HG03108 (cell line): ENCODE data around the gene ZNF219.
A peak's percentile ranks its signal among the peaks of the same experiment; 100 is the strongest.

ENCODE experiments used
- ATAC-seq: cut with Tn5 transposase; IDR thresholded peaks from one replicate; pipeline ENCODE4 v1.9.1; 2021; ENCODE audit warnings: moderate library complexity; ENCODE audit not compliant: unreplicated experiment

The ZNF219 gene

DNA sequence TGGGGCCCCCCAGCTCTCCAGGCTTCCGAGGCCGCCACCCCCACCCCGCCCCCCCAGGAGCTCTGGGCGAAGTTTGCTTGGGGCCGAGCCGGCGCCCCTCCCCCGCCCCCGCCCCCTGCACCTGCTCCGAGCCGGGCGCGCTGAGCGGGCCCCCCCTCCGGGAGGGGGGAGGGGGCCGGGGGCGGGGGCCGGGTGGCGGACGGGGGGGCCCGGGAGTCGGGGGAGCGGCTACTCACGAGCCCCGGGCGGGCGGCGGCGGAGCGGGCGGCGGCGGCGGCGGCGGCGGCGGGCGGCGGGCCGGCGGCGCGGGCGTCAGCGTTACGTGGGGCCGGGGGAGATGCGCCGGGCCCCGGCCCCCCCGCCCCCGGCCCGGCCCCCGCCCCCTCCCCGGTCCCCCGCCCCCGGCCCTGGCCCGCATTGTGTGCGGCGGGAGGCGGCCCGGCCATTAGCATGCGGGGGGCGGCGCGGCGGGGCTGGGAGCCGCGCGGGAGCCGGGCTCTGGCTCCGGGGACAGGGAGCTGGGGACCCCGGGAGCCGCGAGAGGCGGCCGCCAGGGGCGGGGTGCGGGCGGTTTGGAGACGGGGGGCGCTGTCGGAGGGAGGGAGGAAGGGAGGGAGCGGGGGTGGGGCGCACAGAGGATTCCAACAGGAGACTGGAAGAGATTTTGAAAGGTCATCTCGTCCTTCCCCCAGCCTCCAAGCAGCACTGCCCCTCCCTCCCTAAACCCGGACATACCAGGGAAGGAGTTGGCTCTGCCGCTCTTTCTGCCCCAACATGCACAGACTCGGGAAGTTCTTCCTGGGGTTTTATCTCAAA, at the start of gene ZNF219:
TSS of gene ZNF219 (minus strand) at position 580 of the 816 bp plus-strand sequence. CDS start 5,064 bp downstream, outside the sequence.
- no peak for ATAC-seq

DNA sequence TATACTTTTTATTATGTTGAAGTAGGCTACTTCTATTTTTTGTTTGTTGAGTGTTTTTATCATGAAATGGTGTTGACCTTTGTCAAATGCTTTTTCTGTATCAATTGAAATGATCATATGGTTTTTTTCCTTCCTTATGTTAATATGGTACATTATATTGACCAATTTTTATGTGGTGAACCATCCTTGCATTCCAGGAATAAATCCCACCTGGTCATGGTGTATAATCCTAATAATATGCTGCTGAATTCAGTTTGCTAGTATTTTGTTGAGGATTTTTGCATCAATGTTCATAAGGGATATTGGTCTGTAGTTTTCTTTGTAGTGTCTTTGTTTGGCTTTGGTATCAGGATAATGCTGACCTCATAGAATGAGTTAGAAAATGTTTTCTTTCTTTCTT, 47.0 kb upstream of the ZNF219 start:
- no peak for ATAC-seq

DNA sequence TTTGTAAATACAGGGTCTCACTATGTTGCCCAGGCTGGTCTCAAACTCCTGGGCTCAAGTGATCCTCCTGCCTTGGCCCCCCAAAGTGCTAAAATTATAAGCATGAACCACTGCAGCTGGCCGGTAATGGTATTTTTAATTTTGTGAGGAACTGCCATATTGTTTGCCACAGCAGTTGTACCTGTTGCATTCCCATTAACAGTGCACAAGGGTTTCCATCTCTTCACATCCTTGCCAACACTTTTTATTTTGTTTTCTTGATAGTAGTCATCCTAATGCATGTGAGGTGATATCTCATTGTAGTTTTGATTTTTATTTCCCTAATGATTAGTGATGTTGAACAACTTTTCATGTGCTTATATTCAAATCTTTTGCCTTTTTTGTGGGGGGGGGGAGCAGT, 43.9 kb upstream of the ZNF219 start:
- no peak for ATAC-seq

DNA sequence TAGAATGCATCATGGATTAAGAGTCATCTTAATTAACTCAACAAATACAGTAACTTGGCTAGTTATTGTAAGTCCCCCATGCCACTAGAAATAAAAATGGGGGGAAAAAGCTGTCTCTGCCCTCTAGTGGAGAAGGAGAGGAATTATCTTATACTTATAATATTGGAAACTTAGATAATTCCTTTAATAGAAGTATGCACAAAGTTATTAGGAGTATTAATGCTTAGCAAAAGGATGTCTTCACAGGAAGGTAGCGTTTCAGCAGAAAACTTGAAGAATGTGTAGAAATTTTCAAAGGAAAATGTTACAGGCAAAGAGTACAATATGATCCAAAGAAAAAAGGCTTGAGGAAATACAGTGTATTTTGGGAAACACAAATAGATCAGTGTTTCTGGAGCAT, 37.6 kb upstream of the ZNF219 start:
- ATAC-seq, result no peak

DNA sequence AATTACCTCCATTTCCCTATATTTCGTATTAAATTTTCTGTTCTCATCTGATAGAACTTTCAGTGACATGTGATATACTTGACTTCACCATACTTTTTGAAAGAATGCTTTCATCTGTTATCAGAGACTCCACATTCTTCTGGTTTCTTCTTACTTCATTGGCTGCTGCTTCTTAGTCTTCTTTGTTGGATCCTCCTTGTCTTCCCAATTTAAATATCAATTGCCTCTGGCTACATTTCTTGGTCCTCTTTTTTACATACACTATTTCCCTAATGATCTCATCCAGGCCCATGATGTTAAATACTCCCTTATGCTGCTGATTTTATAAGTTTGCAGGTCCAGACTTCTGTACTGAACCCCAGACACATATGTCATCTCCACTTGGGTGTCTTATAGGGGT, 35.4 kb upstream of the ZNF219 start:
- ATAC-seq, result no peak

GRCh38 chr14:21123429-21123828, 25.0 kb upstream of the ZNF219 start:
- no peak for ATAC-seq

GRCh38 chr14:21121122-21121521, 22.7 kb upstream of the ZNF219 start:
- no peak for ATAC-seq

DNA sequence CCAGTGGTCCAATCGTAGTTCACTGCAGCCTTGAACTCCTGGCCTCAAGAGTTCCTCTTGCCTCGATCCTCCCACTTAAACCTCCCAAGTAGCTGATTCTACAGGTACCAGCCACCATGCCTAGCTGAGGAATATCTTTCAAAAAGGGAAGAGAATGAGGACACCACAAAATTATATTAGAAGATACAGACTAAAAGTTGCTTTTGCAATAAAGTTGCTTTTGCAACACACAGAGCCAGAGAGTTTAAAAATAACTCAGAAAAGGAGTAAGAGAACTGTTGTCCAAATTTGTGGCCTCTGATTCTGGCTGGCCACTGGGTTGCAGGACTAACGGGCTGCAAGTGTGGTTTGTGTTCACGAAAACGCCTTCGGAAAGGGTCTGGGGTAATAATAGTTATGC, 22.2 kb upstream of the ZNF219 start:
- no peak for ATAC-seq

DNA sequence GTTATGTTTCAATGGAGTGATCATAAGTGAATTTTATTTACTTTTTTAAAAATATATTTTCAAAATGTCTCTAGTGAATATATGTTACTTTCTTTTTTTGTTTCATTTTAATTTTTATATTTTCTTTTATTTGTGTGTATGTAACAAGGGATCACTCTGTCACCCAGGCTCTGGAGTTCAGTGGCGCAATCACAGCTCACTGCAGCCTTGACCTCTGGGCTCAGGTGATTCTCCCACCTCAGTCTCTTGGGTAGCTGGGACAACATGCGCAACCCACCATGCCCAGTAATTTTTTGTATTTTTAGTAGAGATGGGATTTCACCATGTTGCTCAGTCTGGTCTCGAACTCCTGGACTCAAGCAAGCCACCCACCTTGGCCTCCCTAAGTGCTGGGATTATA, 20.5 kb upstream of the ZNF219 start:
- ATAC-seq, result no peak

- no peak for ATAC-seq
Observed at GRCh38 chr14:21113369-21113768, 14.9 kb upstream of the ZNF219 start.

GRCh38 chr14:21112255-21112654, 13.8 kb upstream of the ZNF219 start:
- ATAC-seq, result no peak

GRCh38 chr14:21109377-21110138, 11.1 kb upstream of the ZNF219 start:
- no peak for ATAC-seq

DNA sequence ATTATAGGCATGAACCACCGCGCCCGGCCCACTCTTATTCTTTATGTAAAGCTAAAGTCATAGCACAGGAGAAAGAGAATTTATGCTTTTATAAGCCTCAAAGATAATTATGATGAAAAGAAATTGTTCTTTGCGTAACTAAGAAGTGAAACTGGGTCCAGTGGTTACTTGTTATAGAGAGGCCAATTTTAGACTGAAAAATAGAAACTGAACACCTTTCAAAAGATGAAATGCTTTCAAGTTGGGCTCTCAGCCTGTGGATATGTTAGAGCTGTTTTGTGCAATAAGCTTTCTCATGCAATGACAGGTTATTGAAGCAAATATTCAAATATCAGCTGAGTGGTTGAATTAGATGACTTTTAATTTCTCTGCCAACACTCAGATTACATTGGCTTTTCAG, 10.3 kb upstream of the ZNF219 start:
- no peak for ATAC-seq

GRCh38 chr14:21107283-21107800, 8.9 kb upstream of the ZNF219 start:
- ATAC-seq, result no peak

GRCh38 chr14:21106498-21107282, 8.2 kb upstream of the ZNF219 start:
- ATAC-seq, result no peak

GRCh38 chr14:21106176-21106497, 7.7 kb upstream of the ZNF219 start:
- ATAC-seq, result no peak

DNA sequence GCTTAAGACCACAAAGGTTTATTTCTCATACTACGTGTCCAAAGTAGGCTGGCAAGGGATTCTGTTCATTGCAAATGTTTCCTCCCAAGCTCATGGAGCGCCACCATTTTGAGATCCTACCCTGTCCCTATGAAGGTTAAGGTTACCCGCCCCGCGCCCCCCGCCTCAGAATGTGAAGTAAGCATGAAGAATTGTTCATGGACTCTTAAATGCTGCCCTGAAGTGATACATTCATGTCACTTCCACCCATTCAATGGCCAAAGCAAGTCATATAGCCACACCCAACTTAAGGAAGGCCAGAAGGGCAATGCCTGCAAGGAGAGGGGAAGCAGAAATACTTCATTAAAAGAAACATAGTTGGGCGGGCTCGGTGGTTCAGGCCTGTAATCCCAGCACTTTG, 6.6 kb upstream of the ZNF219 start:
- no peak for ATAC-seq

GRCh38 chr14:21104448-21105060, 6.1 kb upstream of the ZNF219 start:
- ATAC-seq, result peak; percentile 36

- peak; percentile 91 for ATAC-seq
Observed at GRCh38 chr14:21103710-21104447, 5.4 kb upstream of the ZNF219 start.

- no peak for ATAC-seq
Observed at GRCh38 chr14:21103411-21103709, 4.9 kb upstream of the ZNF219 start.
